HTR-8/SVneo (cell line): ENCODE results near the gene SCT.
A peak's percentile ranks its signal among the peaks of the same experiment; 100 is the strongest.

Experiments used
- DNase-seq: peaks from one replicate; pipeline ENCODE4 v3.0.0; 2011; ENCODE audit warnings: low spot score, mixed read lengths; ENCODE audit not compliant: insufficient read length
- FAIRE-seq: peaks from 2 replicates; lab custom pipeline; 2011; peaks lifted over from hg19 to GRCh38; lab: Jason Lieb, UNC

SCT gene

GRCh38 chr11:592501-592900 lies 34.5 kb downstream of the SCT start:
- DNase-seq (no peak), FAIRE-seq (peak; percentile 31)

GRCh38 chr11:590997-591396 lies 36.0 kb downstream of the SCT start:
- FAIRE-seq (no peak), DNase-seq (no peak)

GRCh38 chr11:589798-590197 lies 37.2 kb downstream of the SCT start:
- DNase-seq (no peak), FAIRE-seq (no peak)

DNA sequence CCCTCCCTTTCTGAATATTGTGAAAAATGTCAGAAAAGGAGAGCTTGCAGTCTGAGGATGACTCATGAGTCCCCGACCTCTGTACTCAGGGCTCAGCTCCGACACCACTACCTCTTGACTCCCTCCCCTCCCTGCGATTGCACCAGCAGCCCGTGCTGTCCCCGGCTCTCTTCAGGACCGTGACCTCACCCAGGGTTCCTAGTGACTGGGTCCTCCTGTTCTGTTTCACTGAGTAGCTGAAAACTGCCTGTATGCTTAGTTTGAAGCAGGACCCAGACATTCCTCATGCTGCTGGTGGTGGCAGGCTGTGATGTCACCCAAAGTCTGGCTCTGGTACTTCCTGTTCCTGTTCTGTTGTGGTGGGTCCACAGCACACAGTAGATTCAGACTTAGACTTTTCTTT lies 39.0 kb downstream of the SCT start:
- FAIRE-seq (no peak), DNase-seq (peak; percentile 43)

DNA sequence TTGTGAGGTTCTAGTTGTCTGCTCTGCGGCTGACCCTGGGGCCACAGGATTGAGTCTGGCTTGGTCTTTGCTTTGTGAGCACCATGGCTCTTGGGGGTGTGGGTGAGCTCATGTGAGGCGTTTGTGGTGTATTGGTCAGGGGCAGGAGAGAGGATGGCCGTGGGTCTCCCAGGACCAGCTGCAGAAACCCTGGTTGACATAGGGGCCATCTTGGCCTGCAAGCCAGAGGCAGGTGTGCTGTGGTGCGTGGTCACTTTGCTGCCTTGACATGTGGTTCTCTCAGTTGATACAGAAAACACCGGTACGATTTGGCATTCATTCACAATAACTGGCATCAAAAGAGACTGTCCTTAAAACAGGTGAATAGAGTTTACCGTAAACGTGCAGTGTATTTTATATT lies 39.4 kb downstream of the SCT start:
- no peak for DNase-seq
- no peak for FAIRE-seq

DNA sequence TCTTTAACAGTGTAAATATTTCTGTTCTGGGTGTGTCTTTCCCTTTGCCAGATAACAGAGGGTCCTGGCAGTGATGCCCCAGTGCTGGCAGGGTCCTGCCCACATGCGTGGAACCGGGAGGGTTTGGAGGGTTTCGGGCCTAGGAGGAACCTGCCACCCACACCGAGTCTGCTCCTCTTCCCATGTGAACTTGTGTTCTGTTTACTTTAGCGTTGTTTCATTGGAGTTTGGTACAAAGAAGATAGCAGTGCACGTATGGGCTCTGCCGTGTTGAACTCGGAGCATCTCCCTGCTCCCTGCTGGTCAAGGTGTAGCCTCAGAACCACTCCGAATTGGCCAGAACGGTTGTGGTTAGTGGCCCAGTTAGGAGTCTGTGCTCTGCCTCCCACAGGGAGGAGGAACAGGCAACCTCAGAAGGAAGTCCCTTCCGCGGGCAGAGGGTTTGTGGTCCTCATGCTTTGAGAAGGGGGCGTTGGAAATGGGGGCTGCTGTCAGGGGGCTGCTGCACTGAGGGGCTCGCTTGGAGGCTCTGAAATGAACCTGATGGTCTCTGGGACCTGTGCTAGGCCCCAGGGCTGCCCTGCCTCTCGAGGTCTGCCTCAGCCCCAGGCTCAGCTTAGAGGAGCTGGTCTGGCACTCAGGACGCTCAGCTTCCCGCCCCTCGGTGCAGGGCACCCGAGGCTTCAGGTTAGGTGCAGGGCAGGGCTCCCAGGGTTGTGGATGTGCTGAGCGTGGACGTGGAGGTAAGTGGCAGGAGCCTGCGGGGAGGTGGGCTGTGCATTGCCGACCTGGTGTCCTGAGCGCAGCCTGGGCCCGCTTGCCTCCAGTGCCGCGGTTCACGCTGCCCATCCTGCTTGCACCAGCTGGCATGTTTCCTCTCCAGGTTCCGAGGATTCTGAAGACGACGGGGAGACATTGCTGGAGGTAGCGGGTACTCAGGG lies 40.3 kb downstream of the SCT start:
- FAIRE-seq: no peak

GRCh38 chr11:584287-584686 lies 42.7 kb downstream of the SCT start:
- no peak for FAIRE-seq
- DNase-seq: no peak

More for the DNA sequence above, 40.3 kb downstream of the SCT start:
- no peak for DNase-seq

DNA sequence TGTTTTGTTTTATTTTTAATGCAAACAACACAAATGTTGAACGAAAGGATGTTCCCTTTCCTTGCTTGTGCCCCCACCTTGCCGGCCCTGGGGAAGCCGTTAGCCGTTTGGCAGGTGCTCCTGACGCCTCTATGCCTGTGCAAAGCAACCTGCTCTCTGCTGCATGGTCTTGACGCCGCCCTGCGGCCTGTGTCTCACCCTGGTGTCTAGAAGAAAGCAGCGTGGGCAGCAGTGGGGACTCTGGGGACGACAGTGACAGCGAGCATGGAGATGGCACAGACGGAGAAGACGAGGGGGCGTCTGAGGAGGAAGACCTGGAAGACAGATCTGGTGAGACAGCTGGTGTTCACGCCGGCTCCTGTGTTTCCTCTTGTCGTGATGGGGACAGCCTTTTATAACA lies 45.2 kb downstream of the SCT start:
- no peak for FAIRE-seq
- DNase-seq: no peak

DNA sequence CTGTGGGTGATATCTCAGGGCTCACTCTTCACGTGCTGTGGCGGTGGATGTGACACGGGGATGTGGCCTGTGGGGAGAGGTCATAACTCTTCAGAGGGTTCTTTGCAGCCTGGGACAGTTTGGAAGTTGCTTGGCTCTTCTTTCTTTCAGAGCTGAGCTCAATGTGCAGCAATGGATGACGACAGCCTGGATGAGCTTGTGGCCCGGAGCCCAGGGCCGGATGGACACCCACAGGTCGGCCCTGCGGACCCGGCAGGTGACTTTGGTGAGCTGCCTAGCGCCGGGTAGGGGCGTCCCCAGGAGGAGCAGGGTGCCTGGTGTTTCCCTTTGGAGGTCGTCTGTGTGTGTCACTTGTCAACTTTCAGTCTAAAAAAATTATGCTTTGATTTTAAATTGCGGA lies 45.6 kb downstream of the SCT start:
- DNase-seq (no peak), FAIRE-seq (no peak)

GRCh38 chr11:579830-580601 lies 47.0 kb downstream of the SCT start:
- FAIRE-seq (no peak), DNase-seq (no peak)

GRCh38 chr11:578276-579035 lies 48.5 kb downstream of the SCT start:
- FAIRE-seq (no peak), DNase-seq (no peak)

DNA sequence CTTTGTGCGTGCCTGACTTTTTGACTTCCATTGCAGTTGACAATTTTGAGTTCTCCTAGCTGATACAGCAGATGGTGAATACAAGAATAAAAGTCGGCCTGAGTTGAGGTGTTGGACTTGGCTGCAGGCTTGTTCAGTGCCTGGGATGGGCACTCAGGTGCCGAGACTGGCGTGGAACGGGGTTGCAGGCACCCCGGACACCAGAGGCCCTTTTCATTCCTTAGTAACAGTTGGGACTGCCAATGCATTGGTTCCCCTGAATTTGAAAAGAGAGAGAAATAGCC lies 49.4 kb downstream of the SCT start:
- DNase-seq: no peak
- FAIRE-seq: no peak

GRCh38 chr11:576811-577610 lies 50.0 kb downstream of the SCT start:
- DNase-seq (no peak), FAIRE-seq (peak; percentile 63)
